AG09309 (cell line): ENCODE measurements around the gene GBA2.

ENCODE experiments used
- DNase-seq: peaks from one replicate; pipeline ENCODE4 v3.0.0-alpha.2; 2010; ENCODE audit warnings: low read depth
- H3K4me3 ChIP-seq: 2 replicates; pipeline ENCODE4 v1.5.1; 2011; ENCODE audit warnings: mild to moderate bottlenecking, low read depth, low read length, moderate library complexity; ENCODE audit not compliant: control insufficient read depth
- CTCF ChIP-seq: IDR thresholded peaks from 2 replicates; pipeline ENCODE4 v1.5.1; 2011; ENCODE audit warnings: mild to moderate bottlenecking, low read depth, low read length, inconsistent platforms; ENCODE audit not compliant: insufficient read depth, control insufficient read depth; ENCODE audit errors: missing control alignments

GBA2 gene

DNA sequence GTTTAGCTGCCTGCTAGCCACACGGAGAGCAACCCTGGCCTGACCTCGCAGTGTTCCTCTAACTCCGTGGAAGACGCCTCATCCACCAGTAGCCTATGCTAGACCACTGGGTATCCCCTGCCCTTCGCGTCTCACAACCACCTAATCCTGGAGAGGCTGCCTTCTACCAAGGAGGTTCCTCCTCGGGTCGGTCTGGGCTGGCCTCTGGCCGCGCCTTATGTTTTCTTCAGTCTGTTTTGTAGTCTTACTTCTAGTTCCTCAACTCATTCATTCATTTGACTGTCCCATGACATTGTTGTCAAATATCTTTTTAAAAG is 57.7 kb downstream of the GBA2 start:
- DNase-seq, result no peak
- TF ChIP-seq CTCF, result no peak
- H3K4me3 ChIP-seq, result peak overlapping the region; percentile 81

- peak overlapping the region; percentile 81 for H3K4me3 ChIP-seq
- DNase-seq, result no peak
- no peak for TF ChIP-seq CTCF
Measured at GRCh38 chr9:35690614-35691333, 58.3 kb downstream of the GBA2 start.

DNA sequence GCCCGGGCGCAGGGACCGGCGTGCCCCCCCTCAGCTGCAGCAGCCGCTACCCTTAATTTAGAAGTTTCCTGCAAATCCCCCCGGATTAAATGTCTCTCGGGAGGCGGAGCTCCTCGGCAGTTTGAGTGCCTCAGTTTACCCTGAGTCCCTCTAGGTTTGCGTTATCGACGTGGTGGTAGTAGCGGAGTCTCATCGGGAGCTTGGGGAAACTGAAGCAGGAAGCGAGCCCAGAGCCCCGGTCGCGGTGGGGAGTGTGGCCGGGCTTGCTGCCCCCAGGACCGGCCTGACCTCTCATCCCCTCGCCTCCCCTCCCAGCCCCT is 58.8 kb downstream of the GBA2 start:
- peak overlapping the region; percentile 81 for H3K4me3 ChIP-seq
- DNase-seq, result no peak
- no peak for TF ChIP-seq CTCF

GRCh38 chr9:35689542-35690293 is 59.3 kb downstream of the GBA2 start, which contains the start of gene TPM2:
TSS of gene TPM2 (minus strand) at chr9:35689925. CDS start at chr9:35689817, 108 bp downstream.
- no peak for DNase-seq
- peak within 1 kb of the TSS; percentile 81 for H3K4me3 ChIP-seq
- no peak for TF ChIP-seq CTCF

- DNase-seq, result no peak
- H3K4me3 ChIP-seq, result peak overlapping the region; percentile 81
- TF ChIP-seq CTCF, result no peak
Measured at GRCh38 chr9:35688558-35689541, 60.2 kb downstream of the GBA2 start.

GRCh38 chr9:35687972-35688557 is 61.0 kb downstream of the GBA2 start:
- no peak for TF ChIP-seq CTCF
- no peak for DNase-seq
- peak overlapping the region; percentile 81 for H3K4me3 ChIP-seq
